ENCODE data around the gene HOMER3.

HOMER3 gene

GRCh38 chr19:18895038-18895823 is 45.8 kb downstream of the HOMER3 start:
- Histone ChIP-seq H3K27ac (replicated peaks) (no peak overlapping the region), H3K4me3 (replicated peaks; ENCODE audit: insufficient read depth, low read length) (peak overlapping the region; percentile 57), H3K27me3 (ENCODE audit: insufficient read depth, poor library complexity, severe bottlenecking) (peaks cover 18% of the 10 kb centered on the region)
- peak in 1 of 2 experiments; percentile 37 for DNase-seq (ENCODE audit: low read depth in 1 of 2, low spot score in 1 of 2)
- TF ChIP-seq CTCF (IDR thresholded peaks at IDR 0.05; ENCODE audit: insufficient read depth, low read length): peak; percentile 30
- no peak for TF ChIP-seq POLR2AphosphoS5 (IDR thresholded peaks at IDR 0.05; ENCODE audit: low read depth)

DNA sequence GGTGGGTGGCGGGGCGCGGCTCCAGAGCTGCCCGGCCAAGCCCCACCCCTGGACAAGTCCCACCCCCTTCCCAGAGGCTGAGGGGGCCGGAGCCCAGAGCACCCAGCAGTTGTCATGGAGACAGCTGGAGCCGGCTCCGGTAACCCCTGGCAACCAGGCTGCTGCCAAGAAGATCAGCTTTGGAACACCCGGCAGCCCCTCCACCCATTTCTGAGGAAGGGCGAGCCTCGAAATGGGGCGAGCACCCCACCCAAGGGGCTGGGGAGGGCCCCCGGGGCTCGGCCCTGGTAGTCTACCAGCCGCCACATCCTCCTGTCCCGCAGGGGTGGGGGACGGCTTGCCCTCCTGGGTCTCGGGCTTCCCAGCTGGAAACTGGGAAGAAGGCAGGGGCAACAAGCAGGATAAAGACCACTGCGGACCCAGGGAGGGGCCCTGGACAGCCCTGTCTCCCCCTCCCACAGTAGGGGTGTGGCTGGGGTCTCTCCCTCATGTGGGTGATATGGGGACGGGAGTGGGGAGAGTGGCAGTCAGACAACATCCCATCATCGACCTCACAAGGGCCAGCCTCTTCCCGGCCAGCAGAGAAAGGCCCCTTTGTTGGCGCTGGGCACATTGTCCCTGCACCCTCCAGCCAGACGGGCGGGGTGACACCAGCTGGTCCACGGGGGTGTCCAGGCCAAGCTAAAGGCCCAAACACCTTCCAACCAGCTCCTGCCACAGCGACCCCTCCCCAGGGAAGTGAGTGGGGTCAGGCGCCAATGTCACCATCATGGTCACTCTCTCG is 46.6 kb downstream of the HOMER3 start:
- TF ChIP-seq SPI1 (IDR thresholded peaks at IDR 0.05; ENCODE audit: borderline replicate concordance, low read depth) (no peak), CTCF (IDR thresholded peaks at IDR 0.05; ENCODE audit: insufficient read depth, low read length) (no peak), POLR2AphosphoS5 (IDR thresholded peaks at IDR 0.05; ENCODE audit: low read depth) (no peak), GABPA (IDR thresholded peaks at IDR 0.05; ENCODE audit: low read depth) (no peak)
- TF ChIP-seq, protein P1, sequence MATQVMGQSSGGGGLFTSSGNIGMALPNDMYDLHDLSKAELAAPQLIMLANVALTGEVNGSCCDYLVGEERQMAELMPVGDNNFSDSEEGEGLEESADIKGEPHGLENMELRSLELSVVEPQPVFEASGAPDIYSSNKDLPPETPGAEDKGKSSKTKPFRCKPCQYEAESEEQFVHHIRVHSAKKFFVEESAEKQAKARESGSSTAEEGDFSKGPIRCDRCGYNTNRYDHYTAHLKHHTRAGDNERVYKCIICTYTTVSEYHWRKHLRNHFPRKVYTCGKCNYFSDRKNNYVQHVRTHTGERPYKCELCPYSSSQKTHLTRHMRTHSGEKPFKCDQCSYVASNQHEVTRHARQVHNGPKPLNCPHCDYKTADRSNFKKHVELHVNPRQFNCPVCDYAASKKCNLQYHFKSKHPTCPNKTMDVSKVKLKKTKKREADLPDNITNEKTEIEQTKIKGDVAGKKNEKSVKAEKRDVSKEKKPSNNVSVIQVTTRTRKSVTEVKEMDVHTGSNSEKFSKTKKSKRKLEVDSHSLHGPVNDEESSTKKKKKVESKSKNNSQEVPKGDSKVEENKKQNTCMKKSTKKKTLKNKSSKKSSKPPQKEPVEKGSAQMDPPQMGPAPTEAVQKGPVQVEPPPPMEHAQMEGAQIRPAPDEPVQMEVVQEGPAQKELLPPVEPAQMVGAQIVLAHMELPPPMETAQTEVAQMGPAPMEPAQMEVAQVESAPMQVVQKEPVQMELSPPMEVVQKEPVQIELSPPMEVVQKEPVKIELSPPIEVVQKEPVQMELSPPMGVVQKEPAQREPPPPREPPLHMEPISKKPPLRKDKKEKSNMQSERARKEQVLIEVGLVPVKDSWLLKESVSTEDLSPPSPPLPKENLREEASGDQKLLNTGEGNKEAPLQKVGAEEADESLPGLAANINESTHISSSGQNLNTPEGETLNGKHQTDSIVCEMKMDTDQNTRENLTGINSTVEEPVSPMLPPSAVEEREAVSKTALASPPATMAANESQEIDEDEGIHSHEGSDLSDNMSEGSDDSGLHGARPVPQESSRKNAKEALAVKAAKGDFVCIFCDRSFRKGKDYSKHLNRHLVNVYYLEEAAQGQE (IDR thresholded peaks at IDR 0.05; ENCODE audit: insufficient replicate concordance, low read depth): no peak
- DNase-seq (ENCODE audit: low read depth in 1 of 2, low spot score in 1 of 2): no peak
- Histone ChIP-seq H3K27ac (replicated peaks) (no peak overlapping the region), H3K27me3 (ENCODE audit: insufficient read depth, poor library complexity, severe bottlenecking) (peaks cover 18% of the 10 kb centered on the region), H3K4me3 (replicated peaks; ENCODE audit: insufficient read depth, low read length) (peak overlapping the region; percentile 57)

GRCh38 chr19:18893587-18894253 is 47.3 kb downstream of the HOMER3 start:
- no peak for DNase-seq (ENCODE audit: low read depth in 1 of 2, low spot score in 1 of 2)
- peaks cover 18% of the 10 kb centered on the region for H3K27me3 ChIP-seq (ENCODE audit: insufficient read depth, poor library complexity, severe bottlenecking)
- no peak overlapping the region for H3K4me3 ChIP-seq (replicated peaks; ENCODE audit: insufficient read depth, low read length)
- no peak overlapping the region for H3K27ac ChIP-seq (replicated peaks)
- TF ChIP-seq POLR2AphosphoS5 (IDR thresholded peaks at IDR 0.05; ENCODE audit: low read depth): no peak
- TF ChIP-seq GABPA (IDR thresholded peaks at IDR 0.05; ENCODE audit: low read depth): no peak
- TF ChIP-seq, protein P1 (IDR thresholded peaks at IDR 0.05; ENCODE audit: insufficient replicate concordance, low read depth): no peak
- no peak for TF ChIP-seq SPI1 (IDR thresholded peaks at IDR 0.05; ENCODE audit: borderline replicate concordance, low read depth)
- no peak for TF ChIP-seq CTCF (IDR thresholded peaks at IDR 0.05; ENCODE audit: insufficient read depth, low read length)
